CD4-positive, alpha-beta T cell treated with Interferon gamma for 1 hour (primary cell): ENCODE results near the gene TNIK.

Source experiments
- DNase-seq: peaks from one replicate; pipeline ENCODE4 v3.0.0-alpha.2; 2020

TNIK gene

DNA sequence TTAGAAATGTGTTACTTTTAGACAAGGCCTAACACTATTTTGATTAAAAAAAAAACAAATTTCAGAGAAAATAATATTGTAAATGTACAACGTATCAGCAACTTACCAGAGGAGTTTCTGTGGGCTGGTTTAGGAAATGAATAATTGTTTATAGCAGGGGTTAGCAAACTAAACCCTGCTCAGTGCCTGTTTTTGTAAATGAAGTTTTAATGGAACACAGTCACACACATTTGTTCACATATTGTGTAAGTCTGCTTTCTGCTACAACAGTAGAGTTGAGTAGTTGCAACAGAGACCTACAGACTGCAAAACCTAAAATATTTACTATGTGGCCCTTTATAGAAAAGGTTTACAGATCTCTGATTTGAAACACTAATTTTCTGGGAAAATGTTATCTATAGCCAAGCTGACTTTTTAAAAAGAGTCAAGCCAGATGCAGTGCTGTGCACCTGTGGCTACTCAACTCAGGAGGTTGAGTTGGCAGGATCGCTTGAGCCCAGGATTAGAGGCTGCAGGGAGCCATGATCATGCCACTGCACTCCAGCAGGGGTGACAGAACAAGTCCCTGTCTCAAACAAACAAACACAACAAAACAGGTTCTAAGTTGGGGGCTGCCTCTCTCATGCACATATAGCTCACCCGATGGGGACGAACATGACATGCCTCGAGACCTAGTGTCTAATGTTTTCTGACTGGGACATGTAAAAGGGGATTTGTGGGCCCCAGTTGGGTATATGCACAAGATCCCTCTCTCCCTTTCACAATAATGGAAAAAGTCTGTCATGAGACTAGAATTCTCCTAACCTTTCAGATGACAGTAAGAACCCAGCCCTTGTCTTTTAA is 182.5 kb downstream of the TNIK start:
- no peak for DNase-seq

DNA sequence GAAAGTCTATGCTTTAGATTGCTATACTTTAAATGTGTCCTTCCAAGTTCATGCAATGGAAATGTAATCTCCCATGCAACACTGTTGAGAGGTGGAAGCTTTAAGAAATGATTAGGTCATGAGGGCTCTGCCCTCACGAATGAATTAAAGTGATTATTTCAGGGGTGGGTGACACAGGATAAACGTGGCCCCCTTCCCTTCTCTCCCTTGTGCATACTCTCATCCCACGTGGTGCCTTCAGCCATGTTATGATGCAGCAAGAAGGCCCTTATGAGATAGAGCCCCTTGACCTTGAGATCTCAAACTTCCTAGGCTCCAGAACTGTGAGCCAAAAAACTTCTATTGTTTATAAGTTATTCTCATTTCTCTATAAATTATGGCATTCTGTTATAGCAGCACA is 183.3 kb downstream of the TNIK start:
- DNase-seq: no peak

DNA sequence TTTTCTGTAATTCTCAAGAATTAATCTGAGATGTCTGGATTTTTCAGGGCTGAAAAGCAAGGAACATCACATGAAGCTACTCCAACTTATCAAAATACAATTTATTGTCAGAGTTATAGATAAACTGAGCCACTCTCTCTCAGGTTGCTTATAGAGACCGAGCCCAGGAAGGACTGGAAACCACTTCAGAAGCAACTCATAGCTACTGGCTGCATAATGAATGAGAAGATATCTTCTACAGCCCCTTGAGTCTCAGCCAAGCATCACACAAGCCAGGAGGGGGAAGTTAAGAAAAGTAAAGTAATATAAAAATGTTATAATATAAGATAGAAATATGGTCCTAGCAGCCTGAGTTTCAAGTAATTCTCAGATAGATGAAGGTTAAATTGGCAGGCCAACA is 186.0 kb downstream of the TNIK start:
- no peak for DNase-seq

DNA sequence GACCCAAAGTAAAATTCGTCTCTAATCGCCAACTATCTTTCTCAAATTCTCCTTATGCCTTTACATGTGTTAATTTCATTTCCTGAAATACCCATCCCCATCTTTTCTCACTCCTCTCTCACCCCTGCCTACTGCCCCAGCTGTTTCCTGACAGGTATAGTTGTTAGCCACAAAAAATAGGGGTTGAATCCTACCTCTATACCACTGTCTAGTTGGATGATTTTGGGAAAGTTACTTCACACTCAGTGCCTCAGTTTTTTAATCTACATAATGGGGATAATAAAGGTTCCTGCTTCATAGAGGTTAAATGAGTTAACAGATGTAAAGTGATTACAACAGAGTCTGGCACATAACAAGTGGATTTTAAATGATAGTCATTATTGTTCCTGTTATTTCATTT is 189.7 kb downstream of the TNIK start:
- no peak for DNase-seq

DNA sequence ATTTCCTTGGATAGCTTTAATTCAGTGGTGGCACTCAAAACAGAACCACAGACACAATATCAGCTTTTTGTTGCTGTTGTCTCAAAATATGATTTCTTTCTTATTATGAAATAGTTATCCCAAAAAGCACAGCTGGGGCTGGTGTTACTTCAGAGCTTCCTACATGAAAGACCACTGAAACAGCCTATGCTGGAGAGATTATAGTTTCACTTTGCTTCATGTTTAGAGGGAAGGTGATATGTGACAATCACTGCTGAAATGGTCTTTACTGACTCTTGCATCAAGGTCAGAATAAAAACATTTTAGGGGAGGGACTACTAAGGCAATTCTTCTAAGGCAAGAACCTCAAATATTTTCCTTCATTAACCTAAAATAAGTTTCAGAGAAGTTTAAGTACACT is 190.7 kb downstream of the TNIK start:
- no peak for DNase-seq

DNA sequence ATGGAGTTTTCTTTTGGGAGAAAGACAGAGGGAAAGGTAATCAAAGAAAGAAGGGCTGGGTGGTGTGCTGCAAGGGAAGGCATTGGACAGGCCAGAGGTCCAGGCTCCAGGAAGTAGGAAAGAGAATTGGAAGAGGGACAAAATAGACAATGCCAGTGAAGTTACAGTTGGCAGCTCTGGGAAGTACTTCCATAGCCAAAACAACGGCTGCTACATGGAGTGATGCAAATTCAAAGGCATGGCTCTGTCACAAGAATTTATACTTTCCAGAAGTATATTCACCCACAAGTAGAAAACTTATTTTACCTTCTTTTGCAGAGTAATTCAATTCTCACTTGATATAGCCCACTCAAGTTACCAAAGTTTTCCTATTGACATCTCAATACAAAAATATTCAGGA is 191.5 kb downstream of the TNIK start:
- no peak for DNase-seq

DNA sequence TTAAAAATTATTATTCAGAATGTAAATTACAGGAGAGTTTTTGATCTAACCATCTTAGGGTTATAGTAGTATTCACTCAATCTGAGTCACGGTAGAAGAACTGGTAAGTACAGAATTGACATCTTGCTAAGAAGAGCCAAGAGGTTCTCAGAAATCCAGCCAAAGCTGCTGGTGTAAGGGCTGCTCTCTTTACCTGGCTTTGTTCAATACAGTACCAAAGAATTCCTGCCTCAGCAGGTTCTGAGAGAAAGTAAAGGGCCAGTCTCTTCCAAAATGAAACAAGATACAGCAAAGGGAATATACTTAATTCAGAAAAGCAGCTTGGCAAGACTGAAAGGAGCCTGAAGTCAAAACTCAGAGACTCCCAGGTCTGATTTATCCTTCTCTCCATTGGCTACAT is 193.1 kb downstream of the TNIK start:
- no peak for DNase-seq

DNA sequence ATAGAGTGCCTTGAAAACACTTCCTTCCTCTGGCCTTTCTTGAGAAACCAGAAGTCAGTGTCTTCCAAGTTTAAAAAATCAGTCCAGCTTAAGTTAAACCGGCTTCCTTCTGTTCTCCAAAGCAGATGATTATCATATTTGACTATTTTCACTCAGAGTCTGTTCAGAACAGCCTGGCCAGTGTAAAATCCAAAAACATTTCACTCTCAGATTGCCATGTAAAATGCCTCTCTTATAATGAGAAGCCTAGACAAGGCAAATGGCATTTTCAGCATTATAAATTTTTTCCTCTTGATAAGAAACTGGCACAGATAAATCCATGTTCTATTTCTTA is 193.5 kb downstream of the TNIK start:
- no peak for DNase-seq

DNA sequence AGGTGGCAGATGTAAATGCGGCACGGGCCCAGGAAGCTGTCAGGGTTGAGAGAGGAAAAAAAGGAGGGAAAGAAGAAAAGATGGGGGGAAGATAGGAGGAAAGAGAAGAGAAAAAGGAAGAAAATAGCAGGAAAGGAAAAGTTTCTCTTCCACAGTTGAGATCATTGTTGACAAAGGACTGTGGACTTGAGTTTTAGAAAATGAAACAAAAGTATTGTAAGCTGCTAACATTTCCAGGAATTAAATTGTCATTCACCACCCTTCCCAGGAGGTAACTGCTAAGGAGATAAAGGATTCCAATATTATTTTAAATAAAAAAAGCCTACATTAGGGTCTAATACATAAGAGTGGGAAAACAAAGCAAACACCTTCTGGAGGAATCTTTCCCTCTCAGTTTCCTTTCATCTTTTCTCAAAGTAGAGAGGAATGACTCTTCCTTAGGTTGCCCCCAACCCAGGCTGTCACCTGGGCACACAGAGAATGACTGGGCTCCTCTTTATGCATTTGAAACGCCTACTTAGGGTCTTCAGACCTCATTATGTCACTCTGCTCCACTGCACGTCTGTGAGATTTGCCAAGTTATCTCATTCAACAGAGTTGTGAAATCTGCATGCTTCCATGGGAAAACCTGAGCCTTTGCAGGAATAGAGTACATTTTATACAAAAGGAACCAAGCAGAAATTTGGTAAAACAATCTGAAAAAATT is 194.0 kb downstream of the TNIK start:
- no peak for DNase-seq

DNA sequence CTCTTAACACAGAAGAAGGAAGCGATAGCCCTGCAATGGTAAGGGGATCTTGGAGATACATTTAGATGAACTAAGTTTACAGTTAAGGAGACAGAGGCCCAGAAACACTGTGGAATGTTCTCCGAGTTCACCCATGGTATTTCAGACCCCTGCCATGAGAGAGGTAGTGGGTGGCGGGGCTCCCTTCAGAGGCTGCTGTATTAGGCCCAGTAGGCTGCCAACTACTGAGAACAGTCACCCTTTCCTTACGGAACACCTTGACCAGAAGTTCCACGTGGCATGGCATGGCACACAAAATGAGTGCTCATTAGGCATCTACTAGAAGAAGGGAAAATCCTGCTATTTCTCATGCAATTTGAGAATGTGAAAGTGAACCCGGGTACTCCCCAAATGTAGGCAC is 195.4 kb downstream of the TNIK start:
- no peak for DNase-seq

DNA sequence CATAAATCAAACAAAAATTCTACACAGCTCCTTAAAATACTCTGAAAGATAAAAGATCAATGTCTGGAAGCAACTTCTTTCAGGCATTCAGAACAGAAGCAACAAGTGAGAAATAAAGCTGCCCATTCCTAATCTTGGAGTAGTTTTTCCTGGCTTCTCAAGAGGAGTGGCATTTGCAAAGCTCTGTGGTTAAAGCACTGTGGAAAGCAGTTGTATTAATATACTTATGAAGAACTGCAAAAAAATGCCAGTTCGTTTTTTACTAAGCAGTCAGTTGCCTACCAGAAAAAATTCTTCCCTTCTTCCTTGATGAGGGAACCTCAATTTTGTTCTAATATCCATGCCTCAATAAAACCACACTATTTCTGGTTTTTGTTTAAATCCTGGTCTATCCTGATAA is 197.8 kb downstream of the TNIK start:
- no peak for DNase-seq

DNA sequence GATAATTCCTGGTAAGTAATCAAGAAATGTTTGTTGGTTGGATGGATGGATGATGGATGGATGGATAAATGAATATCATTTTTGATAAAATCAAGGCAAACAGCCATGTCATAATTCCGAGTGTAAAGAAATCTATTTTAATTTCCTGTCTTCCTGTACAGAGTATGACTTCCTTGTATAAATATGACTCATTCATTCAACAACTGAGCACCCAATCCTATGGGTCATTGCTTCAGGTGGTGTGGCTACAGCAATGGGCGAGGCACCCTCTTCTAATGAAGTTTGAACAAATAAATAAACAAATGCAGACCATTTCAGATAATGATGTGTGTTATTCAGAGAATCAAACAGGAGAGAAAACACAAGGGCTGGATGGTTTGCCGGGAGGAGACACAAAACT is 198.7 kb downstream of the TNIK start:
- DNase-seq: no peak

DNA sequence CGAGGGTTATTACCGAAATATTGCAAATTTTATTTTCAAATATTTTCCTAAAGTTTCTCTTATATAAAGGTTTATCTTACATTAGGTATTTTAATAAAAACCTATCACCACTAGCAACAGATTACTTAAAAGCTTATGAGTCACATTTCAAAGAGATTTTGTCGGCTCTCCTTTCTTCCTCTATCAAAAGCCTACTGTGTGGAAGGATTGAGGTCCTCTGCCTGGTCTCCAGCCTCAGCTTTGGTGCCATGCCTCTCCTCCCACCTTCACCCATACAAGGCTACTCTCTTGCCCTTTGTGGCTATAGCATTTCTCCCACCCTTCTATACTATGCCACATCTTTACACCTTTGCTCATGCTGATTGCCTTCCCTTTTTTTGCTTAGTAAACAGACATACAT is 199.3 kb downstream of the TNIK start:
- DNase-seq: no peak

DNA sequence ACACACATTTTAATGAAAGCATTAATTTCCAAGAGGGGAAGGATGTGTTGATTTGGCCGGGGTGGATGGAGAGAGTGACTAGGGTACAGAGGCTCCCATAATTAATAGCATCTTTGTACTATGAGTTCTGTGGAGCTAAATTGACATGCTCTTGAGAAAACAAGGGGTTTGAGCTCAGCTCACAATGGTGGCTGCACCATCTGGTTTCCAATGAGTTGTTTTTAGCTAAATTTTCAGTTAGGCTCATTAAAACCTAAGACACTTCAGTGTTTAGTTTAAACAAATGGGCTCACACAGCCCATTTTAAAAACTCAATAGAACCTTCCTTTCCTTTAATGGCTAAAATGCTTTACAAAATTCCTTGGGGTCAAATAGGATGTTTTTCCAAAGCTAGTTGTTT is 199.7 kb downstream of the TNIK start:
- no peak for DNase-seq

DNA sequence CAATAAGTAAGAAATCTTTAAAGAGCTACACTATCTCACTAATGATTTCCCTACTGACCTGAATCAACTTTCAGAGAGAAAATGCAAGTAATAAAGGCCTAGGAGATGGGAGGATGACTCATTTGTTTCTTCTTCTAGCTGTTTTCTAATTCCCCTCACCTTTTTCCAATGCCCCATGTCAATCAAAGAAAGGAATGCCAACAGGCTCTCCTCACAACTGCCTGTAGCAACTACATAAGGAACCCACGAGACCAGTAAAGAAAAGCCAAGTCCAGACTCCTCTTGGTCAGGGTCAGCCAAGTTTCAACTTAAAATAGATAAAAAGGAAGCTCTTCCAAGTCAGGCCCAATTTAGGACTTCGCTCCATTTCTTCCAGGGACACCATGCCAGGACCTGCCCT is 201.9 kb downstream of the TNIK start:
- no peak for DNase-seq

DNA sequence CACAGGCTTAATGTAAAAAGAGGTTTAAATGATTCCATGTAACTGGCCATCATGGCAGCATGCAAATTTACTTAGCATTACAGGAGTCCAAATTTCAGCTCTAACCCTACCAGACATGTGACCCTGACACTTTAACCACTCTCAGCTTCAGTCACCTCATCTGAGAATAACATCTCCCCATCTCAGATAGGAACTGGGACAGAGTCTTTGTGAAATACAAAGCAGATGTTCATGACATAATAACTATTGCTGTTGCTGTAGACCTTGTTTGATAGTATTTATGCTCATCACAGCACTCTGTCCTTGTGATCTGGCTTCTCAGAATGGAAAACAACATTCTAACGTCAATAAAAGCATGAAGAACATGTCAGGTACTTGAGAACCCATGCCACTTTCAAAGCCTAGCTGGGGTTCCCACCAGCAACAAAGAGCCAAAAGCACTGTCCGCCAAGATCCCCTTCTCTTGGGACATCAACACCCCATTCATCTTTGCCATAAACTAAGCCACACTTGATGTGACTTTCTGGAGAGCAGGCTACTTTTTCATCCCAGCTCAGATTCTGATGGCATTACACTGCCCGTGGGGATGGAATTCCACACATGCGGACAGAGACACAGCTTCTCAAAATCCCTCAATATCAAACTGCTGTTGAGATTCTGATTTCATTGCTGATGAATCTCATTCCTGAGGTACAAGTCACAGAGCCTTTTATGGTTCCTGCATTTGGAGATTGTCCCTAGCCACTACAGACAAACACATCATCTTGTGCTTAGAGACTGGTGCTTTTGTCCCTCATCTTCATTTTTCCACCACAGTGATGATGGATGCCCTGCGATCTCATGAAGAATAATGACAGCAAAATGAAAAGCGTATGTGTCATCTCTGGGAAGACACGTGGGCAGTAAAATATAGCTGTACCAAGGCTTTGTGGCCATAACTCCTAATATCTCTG is 202.7 kb downstream of the TNIK start:
- no peak for DNase-seq

DNA sequence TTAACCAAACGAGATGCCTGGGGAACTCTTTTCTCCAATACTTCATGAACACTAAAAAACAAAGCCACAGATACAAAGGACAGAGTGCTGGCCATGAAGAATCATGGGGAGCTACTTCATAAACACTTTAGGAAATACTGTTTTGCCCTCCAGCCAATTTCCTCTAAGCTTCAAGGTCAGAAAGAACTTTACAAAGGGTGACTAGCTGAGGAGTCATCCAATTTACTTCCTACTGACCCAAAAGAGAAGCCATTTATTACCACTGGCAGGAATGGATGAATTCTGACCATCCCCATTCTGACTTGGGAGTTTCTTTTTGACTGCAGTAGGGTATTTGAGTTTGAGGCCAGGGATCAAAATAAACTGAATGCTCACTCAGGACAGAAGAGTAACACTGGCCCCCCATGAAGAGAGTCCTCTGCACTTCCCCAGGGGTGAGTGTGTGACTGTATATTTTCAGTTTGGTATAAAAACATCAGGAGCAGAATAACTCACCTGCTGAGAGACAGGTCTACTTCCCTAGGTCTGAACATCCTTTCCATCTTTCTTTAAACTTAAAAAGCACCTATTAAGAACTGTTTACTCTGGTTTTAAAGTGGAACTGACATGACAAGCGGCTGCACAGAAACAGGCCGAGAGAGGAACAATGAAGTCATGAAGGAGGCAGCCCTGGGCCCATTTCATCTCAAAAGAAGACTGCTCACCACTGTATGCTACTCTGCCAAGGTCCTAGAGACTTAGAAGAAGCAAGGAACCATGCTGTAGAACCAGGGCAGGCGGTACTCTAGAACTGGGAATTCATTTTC is 203.6 kb downstream of the TNIK start:
- DNase-seq: no peak

DNA sequence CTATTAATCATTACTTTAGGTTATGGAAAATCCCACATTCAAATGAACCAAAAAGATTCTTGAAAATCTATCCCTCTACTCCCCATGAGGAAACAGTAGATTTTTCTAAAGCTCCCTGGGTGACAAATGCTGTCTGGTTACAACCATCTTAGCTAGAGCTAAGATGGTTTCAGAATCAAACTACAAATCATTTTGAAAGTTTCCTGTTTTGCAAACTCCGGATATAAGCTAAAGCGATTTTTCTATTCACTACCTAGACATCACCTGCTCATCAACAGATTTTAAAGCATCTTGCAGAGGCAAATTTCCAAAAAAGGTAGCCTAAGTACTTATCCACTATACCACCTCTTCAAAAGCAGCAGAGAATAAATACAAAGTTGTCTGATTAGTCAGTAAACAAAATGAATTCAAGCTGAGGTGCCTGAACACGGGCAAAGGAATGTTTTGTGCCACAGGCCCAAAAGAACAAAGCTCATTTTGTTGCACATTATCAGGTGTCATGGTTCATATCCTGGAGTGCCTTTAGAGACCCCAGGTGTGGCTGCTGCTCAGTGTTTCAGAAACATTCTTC is 204.9 kb downstream of the TNIK start:
- no peak for DNase-seq

DNA sequence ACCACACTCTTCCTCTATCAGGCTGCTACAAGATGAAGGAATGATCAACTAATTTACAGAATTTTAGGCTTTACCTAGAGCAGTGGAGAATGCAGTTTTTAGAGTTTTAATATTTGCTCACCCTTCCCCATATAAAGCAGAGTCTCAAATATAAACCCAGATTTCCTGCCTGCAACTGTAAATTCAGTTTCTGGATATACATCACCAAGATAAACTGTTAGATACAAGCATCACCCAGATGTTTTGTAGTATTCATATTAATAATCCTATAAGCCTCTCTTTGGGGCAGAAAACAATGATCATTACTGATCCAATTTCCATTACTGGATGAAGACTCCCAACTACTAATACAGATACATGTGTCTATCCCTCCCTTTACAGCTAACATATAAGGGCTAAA is 205.9 kb downstream of the TNIK start:
- DNase-seq: no peak

DNA sequence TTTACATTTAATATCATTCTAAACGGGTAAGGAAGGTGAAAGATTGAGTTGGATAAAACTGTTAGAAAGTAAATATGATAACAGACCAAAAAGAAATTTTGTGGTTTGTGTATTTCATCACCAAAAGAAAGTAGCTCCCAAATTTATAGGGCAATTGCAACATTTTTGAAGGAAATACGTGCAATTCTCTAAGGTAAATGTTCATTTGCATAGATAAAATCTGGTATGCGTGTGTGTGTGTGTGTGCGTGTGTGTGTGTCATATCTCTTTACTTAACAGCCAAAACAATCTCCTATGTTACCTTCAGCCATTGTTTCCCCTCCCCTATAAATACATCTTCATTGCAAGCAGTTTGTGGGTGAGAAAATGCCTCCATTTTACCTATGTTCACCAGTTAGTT is 208.4 kb downstream of the TNIK start:
- DNase-seq: peak; percentile 15

DNA sequence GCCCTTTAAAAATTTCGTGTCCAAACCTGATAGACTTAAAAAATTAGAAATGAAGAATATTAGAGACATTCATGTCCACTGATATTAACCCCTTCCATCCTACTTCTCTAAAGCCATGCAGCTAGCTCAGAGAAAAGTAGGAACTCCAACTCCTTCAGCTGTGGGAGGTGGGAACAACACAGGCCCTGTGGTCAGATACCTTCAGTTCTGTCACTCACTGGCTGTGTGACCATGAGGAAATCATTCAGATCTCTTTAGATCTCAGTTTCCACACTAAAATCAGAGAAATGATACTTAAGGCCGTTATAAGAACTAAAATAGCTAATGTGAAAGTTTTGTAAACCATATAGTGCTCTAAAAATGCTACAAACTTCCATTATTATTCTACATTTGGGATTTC is 209.8 kb downstream of the TNIK start:
- no peak for DNase-seq

DNA sequence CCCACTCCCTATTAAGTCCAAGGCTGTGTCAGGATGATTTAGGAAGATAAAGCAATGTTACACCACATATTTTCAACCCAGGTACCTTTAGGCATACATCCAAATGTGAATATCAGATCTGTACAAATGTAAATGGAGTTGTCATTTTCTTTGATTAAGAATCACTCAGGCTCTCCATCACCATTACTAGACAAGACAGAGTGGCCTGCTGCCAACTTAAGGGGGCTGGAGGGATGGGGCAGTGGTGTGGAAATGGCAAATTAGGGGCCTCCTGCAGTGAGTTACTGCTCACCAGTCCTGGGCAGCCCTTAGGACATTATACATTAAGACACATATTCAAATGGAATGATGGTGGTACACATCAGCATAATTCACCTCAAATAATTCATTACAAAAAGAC is 211.0 kb downstream of the TNIK start:
- DNase-seq: no peak
